GM19238 (cell line): ENCODE measurements around the gene CROCC.
"Not testable (repeated sequence)": the region's sequence is repeated elsewhere in the genome, so short reads cannot be mapped to it uniquely, and the experiment has no call there.

Experiments used
- DNase-seq: peaks from one replicate; pipeline ENCODE4 v3.0.0; 2011; ENCODE audit warnings: low spot score; ENCODE audit not compliant: insufficient read length

The CROCC gene

DNA sequence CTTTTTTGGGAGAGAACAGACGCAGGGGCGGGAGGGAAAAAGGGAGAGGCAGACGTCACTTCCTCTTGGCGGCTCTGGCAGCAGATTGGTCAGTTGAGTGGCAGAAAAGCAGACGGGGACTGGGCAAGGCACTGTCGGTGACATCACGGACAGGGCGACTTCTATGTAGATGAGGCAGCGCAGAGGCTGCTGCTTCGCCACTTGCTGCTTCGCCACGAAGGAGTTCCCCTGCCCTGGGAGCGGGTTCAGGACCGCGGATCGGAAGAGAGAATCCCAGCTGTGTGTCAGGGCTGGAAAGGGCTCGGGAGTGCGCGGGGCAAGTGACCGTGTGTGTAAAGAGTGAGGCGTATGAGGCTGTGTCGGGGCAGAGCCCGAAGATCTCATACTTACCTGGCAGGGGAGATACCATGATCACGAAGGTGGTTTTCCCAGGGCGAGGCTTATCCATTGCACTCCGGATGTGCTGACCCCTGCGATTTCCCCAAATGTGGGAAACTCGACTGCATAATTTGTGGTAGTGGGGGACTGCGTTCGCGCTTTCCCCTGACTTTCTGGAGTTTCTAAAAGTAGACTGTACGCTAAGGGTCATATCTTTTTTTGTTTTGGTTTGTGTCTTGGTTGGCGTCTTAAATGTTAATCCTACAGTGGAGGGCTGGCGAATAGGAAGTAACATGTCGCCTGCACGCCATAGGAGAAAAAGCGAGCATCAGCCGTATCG lies 26.0 kb upstream of the CROCC start, which contains the start of gene RNU1-2:
TSS of gene RNU1-2 (plus strand) at position 383 of the 718 bp plus-strand sequence.
- DNase-seq: peak; percentile 65

DNA sequence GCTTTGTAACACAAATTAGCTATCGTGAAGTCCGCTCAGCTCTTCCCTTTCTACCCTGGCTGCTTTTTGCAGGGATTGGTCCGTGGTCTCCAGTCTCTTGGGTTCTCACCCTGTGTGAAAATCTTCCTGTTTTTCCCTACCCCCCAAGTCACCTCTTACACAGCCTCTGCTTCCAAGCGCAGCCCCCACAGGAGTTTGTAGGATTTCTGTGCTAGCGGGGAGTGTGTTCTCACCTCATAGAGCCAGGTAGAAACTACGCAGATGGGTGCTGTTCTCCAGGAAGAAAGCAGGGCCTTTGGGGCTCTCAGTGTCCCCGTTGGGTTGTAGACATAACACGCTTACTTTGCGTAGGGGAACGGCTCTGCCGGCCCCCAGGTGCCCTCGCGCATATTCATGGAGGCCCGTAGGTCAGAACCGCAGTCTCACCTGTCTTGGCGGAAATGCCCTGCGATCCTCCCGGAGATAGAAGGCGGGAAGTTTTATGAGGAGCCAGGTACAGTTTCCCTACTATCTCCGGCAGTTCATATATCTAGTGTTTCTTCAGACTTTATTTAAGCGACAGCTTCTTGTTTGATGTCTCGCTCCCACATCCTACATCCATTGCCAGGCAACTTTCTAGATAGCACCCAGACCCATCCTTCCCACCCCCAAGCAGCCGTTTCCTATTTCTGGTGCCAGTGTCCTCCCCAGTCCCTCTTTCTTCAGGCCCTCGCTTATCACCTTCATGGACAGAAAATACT lies 25.2 kb upstream of the CROCC start:
- not testable (repeated sequence) for DNase-seq

DNA sequence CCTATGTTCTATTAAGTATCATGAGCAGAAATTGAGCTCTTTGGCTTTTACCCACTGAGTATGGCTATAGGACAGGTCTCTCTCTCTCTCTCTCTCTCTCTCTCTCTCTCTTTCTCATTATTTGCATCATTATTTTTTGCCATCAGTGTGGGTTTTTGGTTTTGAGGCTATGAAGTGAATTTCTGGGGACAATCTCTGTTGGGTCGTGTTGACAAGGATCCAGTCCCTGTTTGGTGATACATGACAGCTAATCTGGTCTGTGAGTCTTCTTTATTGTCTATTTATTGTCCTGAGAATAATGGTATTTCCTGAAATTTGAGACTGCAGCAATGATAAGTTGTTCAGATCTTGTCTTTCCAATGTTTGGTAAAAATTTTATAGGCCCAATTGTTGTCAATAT lies 24.1 kb upstream of the CROCC start:
- DNase-seq: not testable (repeated sequence)

DNA sequence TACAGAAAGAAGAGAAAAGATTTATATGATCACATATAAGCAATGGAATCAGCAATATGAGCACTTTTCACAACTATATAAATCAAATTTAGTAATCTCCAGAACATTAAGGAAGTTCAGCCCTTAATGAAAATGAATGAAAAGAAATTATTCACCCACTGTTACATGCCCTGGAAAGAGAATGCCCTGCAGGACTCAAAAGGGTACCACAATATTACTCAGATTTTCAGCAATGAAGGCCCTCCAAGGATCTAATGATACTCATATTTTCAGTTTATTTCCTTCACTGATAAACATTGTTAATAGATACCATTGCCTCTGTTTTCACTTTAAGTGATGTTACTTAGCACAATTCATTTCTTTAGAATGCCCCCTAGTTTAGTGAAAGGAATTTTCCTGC lies 23.4 kb upstream of the CROCC start:
- DNase-seq: not testable (repeated sequence)

DNA sequence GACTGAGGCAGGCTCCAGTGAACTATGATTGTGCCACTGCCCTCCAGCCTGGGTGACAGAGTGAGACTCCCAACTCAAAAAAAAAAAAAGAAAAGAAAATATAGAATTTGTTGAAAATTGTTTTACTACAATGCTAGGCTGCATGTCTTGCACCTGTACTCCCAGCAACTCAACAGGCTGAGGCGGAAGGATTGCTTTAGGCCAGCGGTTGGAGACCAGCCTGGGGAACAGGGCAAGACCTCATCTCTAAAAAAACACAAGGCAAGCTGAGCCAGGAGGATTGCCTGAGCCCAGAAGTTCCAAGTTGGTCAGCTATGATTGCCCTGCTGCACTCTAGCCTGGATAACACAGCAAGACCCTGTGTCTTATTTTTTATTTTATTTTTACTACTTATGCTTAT lies 22.7 kb upstream of the CROCC start:
- not testable (repeated sequence) for DNase-seq

DNA sequence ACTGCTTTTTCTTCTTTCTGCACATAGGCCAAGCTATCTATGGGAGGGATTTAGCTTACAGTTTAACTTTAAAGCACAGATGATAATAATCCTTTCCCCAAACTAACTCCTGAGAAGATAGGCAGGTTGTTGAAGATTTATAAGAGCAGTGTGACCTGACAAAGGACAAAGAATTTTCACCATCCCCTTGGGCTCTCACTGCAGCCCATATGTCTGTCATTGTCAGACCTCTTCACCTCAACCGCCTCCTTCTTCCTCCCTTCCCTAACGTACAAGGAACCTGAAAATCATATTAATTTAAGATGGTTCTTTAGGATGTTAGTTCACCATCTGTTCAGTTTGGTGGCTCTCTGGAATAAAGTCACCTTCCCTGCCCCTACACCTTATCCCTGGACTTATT lies 21.0 kb upstream of the CROCC start:
- no peak for DNase-seq

DNA sequence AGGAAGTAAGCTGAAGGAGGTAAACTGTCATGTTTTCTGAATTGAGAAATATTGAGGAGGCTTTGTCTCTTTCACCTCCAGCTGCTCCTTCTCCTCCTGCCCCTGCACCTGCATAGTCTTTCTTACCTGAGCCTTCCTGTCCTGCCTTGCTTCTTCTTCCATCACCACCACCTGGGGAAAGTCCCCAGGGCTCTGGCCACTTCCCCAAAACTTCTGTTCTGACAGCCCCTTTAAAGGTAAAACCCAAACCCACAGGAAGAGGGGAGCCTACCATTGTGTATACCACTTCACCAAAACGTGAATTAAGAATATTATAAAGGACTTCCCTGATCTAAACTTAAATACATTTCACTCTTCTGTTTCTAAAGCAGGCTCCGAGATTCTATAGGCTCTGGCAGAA lies 20.4 kb upstream of the CROCC start:
- not testable (repeated sequence) for DNase-seq

DNA sequence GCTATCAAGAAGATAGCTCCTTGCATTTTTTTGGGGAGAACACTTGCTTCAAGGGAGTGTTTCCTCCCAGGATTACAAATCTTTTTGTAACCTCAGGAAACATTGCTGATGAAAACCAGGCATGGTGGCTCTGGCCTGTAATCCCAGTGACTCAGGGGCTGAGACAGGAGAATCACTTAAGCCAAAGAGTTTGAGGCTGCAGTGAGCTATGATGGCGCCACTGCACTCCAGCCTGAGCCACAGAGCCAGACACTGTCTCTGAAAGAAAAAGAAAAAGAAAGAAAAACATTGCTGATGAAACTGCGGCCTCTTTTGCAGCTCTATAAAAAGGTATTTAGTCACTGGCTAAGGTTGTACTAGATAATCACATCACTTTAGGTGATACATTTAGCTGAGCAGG lies 18.7 kb upstream of the CROCC start:
- DNase-seq: no peak

DNA sequence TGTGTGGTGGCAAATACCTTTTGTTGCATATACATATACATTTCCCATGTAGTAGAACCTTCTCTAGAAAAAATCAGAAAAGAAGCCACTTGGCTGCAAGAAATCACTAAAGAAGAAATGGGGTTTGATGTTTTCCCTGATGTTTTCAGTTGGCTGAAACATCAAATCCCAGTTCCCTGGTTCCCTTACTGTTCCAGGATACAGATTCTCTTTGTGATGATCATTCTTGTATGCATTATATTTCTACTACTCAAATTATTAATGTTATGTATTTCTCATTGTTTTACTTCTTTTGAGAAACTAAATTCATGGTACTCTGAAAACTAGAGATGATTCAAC lies 18.3 kb upstream of the CROCC start:
- DNase-seq: no peak

DNA sequence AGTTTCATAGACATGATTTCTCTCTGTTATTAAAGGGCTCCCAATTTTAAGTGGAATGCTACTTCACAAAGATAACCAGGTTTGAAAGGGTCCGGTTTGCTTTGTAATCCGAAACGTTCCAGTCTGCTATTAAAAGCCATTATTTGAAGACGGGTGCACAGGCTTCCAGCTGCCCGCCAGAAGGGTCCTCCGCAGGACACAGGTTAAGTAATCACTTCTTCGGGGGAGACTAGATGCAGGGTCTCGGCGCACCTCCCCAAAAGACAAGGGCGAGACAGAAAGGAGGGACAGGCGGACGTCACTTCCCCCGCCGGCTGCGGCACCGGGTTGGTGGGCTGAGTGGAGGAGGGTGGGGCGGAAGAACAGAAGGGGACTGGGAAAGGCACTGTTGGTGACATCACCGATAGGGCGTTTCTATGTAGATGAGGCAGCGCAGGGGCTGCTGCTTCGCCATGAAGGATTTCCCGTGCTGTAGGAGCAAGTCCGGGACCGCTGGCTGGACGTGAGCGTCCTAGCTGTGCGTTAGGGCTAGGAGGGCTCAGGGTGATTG lies 17.1 kb upstream of the CROCC start:
- peak; percentile 76 for DNase-seq

DNA sequence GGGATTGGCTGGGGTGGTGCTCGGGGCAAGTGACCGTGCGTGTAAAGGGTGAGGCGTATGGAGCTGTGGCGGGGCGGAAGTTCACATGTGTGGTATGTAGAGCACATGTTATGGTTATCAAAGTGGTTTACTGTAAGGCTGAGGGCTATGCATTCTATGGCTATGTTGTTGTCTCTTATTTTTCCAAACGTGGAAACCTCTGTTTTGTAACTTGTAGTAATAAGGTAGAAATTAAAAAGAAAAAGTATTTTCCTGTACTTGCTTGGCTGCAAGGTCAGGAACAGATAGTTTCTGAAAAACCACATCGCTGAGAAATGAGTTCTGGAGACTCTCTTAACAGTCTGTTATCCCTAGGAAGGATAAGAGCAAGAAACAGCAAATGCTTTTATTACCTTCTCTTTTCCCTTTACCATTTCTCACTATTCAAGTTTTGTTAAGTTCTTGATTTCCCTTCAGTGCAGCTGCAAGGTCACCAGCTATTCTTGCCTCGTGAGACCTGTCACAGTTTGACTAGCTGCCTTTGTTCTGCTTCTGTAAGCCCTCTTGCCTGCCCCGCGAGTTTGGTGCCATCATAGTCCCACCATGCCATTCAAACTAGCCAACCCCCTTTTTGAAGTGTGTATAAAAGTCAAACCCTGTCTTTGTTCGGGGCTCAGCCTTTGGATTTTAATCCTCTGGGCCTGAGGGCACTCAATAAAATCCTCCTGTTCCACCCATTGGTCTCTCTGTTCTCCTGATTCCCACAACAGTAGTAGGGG lies 16.4 kb upstream of the CROCC start:
- no peak for DNase-seq

DNA sequence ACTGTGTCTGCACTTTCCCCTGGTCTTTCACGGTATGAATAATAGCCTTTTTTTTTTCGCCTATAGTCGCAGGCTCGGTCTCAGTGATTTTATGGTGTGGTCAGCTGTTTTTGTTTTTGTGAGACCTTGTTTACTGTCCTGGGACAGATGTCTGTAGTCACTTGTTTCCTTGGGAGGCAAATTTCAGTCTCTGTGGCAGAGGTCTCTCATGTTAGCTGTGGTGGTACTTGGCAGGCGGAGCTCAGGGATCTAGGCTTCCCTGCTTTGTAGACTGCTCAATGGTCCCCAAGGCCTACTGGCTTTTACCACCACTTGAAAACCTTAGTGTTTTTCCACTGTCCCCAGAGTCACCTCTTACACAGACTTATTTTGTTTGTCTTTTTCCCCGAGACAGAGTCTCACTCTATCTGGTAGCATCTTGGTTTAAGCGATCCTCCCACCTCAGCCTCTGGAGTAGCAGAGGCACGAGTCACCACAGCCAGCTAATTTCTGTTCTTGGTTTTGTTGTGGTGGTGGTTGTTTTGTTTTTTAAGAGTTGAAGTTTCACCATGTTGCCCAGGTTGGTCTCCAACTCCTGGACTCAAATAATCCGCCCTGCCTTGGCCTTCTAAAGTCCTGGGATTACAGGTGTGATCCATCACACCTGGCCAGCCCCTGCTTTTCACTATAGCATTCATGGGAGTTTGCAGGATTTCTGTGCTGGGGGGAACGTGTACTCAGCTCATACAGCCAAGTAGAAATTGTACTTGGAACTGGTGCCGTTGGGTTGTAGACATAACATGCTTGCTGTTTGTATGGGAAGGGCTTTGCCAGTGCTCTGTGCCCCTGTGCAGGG lies 15.6 kb upstream of the CROCC start:
- DNase-seq: no peak

DNA sequence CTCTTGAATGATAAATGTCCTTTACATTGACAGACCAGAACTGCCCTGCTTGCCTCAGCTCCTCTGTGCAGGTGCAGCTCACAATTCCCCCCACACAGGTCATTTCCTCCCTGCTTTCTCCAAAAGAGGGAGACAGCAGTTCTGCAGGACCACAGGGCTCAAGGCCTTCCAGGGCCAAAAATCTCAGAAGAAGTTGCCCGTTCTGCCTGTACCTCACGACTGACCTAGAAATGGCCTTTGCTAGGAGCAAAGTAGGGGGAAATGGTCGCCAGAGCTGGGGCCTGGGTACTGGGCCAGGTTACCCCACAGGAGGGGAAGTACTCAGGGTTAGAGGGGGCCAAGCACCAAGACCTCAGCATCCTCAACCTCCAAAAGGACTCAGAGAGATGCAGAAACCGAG lies 14.9 kb upstream of the CROCC start:
- DNase-seq: no peak

DNA sequence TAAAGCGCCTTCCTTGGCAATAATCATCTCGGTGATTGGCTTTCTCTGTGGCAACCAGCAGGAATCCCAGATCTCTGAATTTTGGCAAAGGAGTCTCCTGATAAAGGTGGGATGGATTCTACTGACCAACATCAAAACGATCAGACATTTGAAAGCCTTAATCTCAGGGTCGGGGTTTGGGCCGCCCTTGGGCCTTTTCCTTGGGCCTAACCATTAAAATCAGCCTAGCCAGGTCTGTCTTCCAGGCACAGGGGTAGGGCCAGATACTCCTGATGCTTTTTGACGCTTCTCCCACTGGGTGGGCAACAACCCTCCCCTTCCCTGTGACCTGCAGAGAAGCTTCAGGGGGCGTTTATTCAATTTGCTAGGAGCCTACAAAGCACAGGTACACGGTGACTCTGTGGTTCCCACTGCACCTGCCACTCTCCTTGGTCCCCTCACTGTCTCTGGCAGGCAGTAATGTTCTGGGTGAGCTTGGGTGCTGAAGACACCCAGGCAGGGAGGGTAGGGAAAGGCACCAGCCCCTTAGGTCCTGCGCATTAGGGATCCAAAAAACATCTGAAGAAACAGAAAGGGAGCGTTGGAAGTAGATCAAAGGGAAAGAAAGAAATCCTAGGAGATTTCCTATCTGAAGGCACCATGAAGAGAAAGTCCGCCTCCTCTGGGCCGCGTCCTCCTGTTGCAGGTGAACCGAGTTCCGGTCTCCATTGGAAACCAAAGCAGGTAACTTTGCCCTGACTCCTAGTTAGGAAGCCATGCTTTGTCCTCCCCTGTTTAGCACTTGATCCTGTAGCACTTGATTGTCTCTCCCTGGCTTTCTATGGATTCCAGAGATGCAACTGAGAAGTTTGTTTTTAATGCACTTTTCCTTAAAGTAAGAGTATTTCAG lies 13.6 kb upstream of the CROCC start:
- no peak for DNase-seq

DNA sequence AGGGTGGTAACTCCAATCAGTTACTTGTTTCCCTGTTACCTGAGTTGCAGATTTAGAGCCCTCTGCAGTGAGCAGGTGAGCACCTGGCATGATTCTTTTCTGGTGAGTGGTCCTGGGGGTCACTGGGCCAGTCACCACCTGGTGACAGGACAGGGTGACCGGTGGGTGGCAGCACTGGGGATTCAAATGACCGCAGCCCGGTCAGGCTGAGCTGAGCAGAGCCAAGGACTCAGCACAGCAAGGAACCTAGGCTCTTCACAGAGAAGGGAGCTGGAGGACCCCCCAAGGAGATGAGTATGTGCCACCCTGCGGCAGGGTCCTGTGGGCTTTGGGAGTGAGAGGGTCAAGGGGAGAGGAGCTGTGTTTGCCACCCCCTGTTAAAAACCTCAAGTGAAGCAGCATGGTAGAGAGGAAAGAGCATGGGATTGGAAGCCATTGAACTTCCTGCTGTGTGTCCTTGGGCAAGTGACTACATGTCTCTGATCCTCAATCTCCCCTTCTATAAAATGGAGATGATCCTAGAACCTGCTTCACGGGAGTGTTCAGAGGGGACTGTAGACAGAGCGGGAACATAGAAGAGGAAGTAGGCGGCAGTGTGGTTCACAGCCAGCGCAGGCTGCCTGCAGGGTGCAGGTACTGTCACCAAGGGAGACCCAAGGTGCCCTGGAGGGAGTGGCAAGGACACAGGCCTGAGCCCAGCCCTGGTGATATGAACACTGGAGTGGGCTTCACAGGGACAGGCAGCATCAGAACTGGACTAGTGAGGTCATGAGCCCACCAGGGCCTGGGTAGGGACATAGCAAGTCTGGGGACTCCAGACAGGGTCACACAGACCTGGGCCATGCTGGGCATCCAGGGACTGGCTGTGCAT lies 9.6 kb upstream of the CROCC start:
- DNase-seq: not testable (repeated sequence)

DNA sequence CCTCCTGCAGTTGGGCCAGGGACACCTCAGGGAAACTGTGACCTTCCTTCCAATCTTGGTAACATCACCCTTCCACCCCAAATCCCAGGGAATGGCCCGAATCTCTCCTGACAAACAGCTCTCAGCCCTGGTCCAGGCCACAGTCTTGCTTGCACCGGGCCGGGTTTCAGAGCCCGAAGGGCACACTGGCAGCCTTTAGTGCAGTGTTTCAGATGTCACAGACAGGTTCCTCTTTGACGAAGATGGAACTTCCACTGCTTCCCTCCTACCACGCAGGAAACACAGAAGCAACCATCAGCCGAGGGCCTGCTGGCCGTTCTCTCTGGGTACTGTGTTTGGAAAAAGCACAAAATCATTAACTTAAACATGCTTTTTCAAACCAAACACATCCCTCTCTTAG lies 9.0 kb upstream of the CROCC start:
- DNase-seq: not testable (repeated sequence)

DNA sequence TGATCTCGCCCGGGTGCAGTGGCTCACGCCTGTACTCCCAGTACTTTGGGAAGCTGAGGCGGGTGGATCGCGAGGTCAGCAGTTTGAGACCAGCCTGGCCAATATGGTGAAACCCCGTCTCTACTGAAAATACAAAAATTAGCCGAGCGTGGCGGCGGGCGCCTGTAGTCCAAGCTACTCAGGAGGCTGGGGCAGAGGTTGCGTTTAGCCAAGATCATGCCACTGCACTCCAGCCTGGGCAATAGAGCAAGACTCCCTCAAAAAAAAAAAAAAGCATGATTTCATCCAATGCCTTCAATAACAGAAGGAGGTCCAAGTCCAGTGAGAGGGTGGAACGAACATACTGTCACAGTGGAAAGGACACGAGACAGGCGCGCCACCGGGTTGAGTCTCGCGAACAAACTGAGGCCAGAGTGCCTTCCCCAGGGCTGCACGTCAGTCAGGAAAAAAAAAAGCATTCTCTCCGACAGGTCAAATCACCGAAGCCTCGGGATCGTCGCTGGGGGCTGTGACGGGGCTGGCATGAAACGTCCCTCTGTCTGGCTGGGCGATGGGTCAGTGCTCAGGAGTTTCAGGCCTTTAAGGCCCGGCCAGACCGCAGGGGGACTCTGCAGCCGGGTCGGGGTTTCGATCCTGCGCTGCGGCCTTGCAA lies 8.4 kb upstream of the CROCC start:
- DNase-seq: no peak

DNA sequence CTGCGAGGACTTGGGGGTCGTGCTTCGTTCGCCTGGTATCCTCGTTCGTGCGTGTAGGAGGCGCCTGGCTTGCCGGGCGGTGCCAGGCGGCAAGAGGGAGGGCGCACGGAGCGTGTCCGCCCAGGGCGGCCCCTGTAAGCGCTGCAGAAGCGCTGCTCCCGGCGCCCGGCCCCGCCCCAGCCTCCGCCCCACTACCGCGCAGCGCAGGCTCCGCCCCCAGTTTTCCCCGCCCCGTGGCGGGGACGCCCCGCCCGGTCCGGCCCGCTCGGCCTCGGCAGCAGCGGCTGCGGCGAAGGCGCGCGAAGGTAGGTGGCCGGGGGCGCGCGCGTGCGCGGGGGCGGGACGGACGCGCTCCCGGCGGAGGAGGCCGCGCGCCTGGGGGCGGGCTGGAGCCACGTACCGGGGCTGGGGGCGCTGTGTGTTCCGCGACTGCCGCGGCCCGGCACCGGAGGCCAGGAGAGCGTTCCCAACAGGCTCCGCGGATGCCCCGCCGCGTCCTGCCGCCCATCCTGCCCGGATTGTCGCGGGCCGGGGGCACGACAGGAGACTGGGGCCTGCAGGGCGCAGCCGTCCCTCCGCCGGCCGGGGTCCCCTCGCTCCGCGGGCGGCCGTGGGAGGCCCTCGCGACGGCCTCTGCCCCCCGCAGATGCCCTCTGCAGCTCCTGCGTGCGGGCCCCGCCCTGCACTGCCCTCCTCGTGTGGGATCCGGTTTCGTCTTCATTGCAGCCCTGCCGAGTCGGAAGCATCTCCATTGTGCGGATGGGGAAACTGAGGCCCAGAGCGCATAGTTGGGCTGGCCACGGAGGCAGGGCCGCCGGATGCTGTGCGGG lies 7.7 kb upstream of the CROCC start:
- DNase-seq: peak; percentile 90
